Measurements from ENCODE around the gene KCNJ12. TPM values are rescaled to one million over a fixed set of nuclear protein-coding genes. Genes with fewer than 3 reads are reported as not detected.

KCNJ12 gene
- total RNA-seq, 4 donors from 2014 or later = 3.8 to 14.2 (median 6.3) TPM

- 33 to 46% methylated on average over 23 to 29 of the region's 29 CpGs for WGBS, 2 donors
- DNase-seq (ENCODE audit: low spot score in 2 of 2) = no peak
- H3K4me3 ChIP-seq (ENCODE audit: low read depth, poor library complexity, severe bottlenecking) = no peak overlapping the region
- intact Hi-C loops (cut with DNase I; ENCODE audit: low total_unique reads) = no loop called here
- no peak for TF ChIP-seq CTCF (IDR thresholded peaks at IDR 0.05)
- TF ChIP-seq POLR2A (IDR thresholded peaks at IDR 0.05) = no peak
These were observed 6.7 kb downstream of the KCNJ12 start for GRCh38 chr17:21382560-21383495.

GRCh38 chr17:21385281-21385845 is 9.2 kb downstream of the KCNJ12 start:
- no peak for DNase-seq (ENCODE audit: low spot score in 2 of 2)
- TF ChIP-seq CTCF (IDR thresholded peaks at IDR 0.05) (no peak), POLR2A (IDR thresholded peaks at IDR 0.05) (no peak)
- H3K4me3 ChIP-seq (ENCODE audit: low read depth, poor library complexity, severe bottlenecking) = no peak overlapping the region
- 74 to 87% methylated on average over 7 to 8 of the region's 10 CpGs for WGBS, 2 donors
- intact Hi-C loops (cut with DNase I; ENCODE audit: low total_unique reads) = no loop called here

GRCh38 chr17:21387616-21388015 is 11.5 kb downstream of the KCNJ12 start:
- intact Hi-C loops (cut with DNase I; ENCODE audit: low total_unique reads) = no loop called here
- TF ChIP-seq CTCF (IDR thresholded peaks at IDR 0.05) (no peak), POLR2A (IDR thresholded peaks at IDR 0.05) (no peak)
- WGBS, 2 donors = 64 to 66% methylated on average over 5 of the region's 5 CpGs
- no peak for DNase-seq (ENCODE audit: low spot score in 2 of 2)
- H3K4me3 ChIP-seq (ENCODE audit: low read depth, poor library complexity, severe bottlenecking) = no peak overlapping the region

GRCh38 chr17:21388066-21388465 is 11.9 kb downstream of the KCNJ12 start:
- H3K4me3 ChIP-seq (ENCODE audit: low read depth, poor library complexity, severe bottlenecking) = no peak overlapping the region
- intact Hi-C loops (cut with DNase I; ENCODE audit: low total_unique reads) = no loop called here
- WGBS, 2 donors = 18 to 26% methylated on average over 2 to 8 of the region's 12 CpGs
- TF ChIP-seq POLR2A (IDR thresholded peaks at IDR 0.05) (no peak), CTCF (IDR thresholded peaks at IDR 0.05) (no peak)
- DNase-seq (ENCODE audit: low spot score in 2 of 2) = no peak

- TF ChIP-seq POLR2A (IDR thresholded peaks at IDR 0.05) (no peak), CTCF (IDR thresholded peaks at IDR 0.05) (no peak)
- 83 to 88% methylated on average over 6 of the region's 6 CpGs for WGBS, 2 donors
These were observed 12.8 kb downstream of the KCNJ12 start for GRCh38 chr17:21388944-21389343.

More at GRCh38 chr17:21388944-21389343, 12.8 kb downstream of the KCNJ12 start:
- no peak for DNase-seq (ENCODE audit: low spot score in 2 of 2)
- no peak overlapping the region for H3K4me3 ChIP-seq (ENCODE audit: low read depth, poor library complexity, severe bottlenecking)
- intact Hi-C loops (cut with DNase I; ENCODE audit: low total_unique reads) = no loop called here
